NCI-H524 treated with DMSO at 0.1 percent for 48 hours (cell line): ENCODE data around the gene LPAR5.
A peak's percentile ranks its signal among the peaks of the same experiment; 100 is the strongest.

Experiments used
- DNase-seq: peaks from one replicate; lab custom pipeline; 2025; lab: John Stamatoyannopoulos, UW

The LPAR5 gene

DNA sequence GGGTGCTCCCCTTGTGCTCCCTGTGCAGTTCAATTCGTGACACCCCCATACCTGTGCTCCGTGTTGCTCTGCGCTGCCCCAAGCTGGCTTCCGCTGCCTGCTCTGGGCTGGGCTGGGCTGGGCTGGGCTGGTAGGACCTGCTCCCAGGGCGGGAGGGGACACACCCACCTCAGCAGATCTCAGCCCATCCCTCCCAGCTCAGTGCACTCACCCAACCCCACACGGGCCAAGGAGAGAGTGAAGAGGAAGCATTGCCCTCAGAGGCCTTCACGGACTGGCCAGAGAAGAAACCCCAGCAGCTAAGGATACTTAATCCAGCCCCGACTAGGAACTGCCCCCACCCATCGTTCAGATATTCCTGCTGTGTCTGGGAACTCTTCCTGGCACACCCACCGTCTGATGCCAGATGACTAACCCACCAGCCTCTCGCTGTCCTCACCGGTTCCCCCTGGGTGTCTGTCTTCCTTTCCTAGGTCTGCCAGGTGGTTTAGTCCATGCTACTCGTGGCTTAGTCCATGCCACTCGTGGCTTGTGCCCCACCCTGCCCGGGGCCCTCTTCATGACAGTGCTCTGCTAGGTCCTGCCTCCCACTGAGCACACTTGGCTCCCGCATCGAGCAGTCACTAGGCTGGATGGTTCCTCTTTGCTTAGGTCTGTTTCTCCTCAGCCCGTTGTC is at the start of gene LPAR5:
TSS of gene LPAR5 (minus strand) at position 104 of the 676 bp plus-strand sequence. CDS start 14,711 bp downstream, outside the sequence.
- no peak for DNase-seq

DNA sequence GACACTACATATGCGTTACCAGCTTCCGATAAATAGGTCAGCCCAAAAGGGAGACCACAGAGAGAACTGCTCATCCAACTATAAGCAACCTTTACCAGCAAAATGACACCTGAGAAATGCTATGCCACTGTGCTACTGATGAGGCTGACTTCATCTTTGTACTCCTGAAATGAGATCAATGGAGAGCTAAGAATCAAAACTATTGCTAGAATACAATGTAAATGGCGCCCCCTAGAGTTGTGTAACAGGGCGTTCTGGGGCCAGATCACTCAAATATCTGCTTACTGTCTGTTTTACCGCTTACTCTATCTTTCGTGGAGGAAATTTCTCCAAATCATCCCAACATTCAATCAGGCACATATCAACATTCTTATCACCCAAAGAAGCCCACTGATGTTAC is 48.9 kb upstream of the LPAR5 start:
- no peak for DNase-seq

DNA sequence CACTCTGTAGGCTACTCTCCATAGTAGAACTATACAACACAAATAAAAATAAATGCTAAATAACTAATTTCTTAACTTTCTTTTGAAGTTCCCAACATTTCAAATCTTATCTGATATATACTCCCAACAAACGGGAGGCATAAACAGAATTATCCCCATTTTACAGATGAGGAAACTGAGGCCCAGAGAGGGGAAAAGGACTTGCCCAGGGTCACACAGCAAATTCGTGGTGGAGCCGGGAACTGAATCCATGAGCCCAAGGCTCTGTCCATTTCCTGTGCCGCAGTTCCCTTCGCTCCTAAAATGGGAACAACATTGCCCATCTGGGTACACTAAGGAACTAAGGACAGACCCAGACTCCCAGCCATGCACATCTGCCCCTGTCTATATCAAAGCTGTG is 41.2 kb upstream of the LPAR5 start:
- DNase-seq = no peak

DNA sequence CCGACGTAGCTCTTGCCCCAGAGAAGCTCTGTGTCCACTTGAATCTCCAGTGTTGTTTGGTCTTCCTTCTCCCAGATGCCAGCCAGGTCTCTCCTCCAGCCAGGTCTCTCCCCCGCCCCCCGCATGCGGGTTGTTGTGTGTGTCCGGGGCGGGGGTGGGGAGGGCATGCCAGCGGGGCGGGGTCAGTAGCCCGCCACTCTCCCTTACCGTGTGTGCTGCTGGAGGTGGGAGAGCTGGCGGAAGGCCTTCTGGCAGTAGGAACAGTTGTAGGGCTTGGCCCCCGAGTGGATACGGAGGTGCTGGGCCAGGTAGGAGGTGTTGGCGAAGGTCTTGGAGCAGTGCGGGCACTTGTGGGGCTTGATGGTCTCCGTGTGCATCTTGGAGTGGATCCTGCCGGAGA is 36.4 kb upstream of the LPAR5 start:
- no peak for DNase-seq

DNA sequence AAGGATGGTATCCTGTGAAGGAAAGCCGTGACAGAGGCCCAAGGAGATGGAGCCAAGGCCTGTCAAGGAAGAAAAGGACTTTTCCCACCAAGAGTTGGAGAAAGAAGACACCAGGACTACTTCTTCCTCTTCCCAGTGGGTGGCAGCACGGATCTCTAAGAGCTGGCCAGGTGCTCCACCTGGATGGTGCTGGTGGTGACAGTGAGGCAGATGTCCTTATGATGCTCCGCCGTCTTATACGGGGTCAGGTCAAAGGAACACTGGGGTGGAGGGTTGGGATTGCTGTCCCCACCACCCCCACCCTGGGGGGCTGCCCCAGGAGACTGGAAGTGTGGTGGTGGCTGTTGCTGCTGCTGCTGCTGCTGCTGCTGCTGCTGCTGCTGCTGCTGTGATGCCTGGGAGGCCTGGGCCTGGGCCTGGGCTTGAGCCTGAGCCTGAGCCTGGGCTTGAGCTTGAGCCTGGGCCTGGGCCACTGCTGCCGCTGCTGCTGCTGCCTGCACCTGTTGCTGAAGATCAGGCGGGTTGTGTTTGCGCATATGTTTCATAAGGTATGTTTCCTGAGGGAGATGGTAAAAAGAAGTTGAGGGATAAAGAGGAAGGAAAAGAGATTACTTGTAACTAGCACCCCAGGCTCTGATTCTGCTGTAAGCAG is 31.9 kb upstream of the LPAR5 start:
- no peak for DNase-seq

DNA sequence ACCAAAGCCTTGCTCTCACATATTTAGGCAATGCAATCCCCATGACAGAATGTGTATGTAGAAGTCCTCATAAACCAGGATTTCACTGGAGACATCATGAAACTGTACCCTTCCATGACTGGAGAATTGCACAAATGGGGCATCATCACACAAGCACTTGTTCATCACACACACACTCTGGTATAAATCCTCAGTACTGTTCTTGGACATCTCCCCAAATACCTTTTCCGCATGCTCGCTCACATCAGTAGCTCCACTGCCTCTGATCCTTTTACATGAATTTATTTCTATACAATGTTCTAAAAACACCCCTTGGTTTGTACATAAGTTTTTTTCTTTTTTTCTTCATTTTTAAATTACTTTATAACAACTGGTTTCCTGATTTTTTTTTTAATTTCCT is 30.5 kb upstream of the LPAR5 start:
- DNase-seq = no peak

DNA sequence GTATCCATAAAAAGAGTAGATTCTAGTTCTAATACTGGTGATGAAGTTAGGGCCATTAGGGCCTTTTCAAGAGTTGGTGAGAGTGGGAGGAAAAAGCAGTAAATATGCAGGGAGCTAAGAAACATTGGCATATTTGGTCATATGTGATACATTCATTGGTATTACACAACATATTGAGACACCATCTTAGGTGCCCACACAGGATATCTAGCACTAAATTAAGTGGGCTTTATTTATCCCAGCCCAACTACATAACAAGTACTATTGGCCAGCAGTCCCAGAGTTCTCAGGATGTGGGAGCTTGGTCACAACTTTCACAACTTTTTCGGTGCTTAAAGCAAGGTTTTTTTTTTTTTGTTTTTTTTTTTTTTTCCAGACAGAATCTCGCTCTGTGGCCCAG is 29.1 kb upstream of the LPAR5 start:
- DNase-seq = no peak

DNA sequence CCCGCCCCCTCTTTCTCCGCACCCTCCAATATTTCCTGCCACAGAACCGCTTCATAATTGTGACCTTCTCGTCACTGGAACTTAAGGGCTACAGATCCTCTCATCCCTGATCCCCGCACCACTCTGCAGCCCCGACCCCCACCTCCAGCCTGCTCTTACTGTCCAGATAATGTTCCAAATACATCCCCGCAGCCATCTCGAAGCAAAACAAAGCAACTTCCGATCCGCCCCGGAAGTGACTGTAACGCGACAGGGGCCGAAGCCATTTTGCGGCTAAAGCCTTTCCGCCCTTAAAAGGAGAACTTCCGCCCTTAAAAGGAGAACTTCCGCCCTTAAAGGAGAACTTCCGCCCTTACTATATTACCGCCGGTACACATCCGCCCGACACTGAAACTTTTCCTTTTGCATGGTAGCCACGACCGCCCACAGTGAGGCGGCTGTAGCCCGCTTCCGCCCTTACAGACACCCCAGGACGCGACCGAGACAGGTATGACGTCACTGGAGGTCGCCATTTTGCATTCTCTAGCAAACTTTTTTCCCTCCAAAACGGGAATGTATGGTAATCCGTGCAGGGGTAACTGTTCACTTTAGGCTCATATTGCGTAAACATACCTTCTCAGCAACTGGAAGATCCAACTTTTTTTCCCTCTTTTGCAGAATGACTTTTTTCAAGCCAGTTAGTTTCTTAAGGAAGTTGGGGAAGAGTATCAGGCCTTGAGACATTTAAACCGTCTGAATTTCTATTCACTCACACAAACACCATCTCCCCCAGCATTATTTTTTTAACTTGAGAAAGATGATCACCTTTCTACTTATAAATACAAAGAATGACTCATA is 27.4 kb upstream of the LPAR5 start, which contains the start of gene ING4:
TSS of gene ING4 (minus strand) at position 214 of the 837 bp plus-strand sequence. CDS start at position 196, 18 bp downstream.
- peak; percentile 94 for DNase-seq

DNA sequence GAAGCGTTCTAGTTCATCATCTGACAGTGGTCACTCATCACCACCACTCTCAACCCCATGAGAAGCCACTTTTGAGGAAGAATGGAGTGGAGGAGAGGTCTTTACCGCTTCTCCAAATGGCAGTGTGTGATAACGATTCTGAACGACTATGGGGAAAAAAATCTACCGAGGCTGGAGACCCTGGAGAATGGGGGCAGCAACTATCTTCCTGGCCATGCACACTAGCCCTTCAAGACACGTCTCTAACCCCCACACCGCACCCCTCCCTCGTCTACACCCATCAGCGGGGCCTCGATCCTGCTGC is 26.8 kb upstream of the LPAR5 start:
- no peak for DNase-seq

DNA sequence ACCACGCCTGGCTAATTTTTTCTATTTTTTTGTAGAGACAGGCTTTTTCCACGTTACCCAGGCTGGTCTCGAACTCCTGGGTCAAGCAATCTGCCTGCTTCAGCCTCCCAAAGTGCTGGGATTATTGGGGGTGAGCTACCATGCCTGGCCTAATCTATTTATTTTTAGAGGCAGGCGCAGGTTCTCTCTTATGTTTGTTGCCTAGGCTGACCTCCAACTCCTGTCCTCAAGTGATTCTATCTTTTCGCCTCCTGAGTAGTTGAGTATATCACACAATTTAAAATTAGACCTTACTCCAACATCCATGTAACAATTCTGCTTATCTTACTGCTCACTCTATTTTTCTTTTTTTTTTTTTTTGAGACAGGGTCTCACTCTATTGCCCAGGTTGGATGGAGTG is 18.2 kb upstream of the LPAR5 start:
- no peak for DNase-seq

DNA sequence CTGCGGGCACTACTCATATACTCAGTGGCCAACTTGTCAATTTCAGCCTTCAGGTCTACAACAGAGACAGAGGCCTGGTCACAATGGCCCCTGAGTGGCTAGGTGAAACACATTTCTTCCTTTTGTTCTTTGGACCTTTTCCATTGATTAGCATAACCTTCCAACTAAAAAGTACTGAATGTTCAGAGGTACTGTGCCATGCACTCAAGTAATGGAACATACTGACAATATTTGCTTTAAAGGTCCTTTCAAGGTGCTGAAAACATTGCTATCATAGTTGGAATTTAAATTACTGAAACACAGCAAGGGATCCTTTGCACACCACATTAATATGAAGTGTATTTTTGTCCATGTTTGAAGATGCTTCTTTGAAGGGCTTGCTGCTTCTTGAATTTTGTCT is 17.6 kb upstream of the LPAR5 start:
- DNase-seq = no peak

DNA sequence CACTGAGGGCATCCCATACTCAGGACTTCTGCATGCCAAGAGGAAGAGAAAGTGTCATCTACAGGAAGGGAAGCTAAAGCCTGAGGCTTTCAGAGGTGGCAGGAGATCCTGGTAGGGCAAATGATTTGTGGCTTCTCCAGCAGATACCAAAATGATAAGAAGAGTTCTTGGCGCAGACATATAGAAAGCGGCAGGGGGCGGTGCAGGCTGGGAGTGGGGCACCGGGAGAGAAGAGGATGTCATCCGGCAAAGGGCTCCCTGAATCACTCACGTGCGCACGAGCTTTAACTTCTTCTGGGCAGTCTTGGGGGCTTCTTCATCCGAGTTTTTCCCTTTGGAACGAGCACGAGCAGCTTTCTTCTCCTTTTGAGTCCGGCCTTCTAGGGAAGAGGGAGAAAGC is 16.6 kb upstream of the LPAR5 start:
- no peak for DNase-seq

DNA sequence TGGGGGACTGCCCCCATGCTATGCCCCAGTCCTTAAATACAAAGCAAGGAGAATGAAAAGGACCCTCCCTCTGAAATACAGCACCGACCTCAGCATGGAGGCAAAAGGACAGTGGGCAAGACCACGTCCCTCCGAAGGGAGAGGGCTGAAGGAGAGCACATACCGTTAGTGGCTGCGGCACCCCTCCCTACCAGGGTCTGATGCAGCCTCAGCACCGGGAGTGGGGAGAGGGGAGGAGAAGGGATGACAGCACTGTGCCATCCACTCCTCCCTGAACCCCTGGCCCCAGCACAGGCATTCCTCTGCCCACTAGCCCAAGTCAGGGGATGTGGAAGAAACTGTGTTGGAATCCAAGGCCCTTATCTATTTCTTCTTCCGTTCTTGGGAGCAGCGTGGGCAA is 15.1 kb upstream of the LPAR5 start:
- DNase-seq = no peak

DNA sequence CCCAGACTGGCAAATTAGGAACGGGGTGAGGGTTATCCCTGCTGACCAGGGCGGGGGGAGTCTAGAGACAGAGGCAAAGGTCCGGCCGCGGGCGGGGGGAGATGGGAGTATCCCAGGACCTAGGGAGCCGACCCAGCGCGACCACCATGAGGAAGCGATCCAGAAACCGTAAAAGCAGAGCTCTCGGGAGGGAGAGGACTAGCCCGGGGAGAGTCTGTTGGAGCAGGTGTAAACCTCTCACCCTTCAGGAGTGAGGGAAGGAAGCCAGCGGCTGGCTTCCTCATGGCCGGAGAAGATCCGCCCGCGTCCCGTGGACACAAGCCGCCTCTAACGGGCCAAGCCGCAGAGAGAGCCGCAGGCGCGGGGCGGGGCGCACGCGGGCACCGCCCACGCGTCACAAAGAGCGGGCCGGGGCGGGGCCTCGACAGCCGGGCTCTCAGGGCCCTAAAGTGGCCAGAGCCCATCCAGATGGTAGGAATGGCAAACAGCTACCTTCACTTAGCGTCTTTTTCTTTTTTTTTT is 11.4 kb upstream of the LPAR5 start, which contains the start of gene ACRBP:
TSS of gene ACRBP (minus strand) at position 350 of the 522 bp plus-strand sequence. CDS start at position 284, 66 bp downstream.
- DNase-seq = no peak

DNA sequence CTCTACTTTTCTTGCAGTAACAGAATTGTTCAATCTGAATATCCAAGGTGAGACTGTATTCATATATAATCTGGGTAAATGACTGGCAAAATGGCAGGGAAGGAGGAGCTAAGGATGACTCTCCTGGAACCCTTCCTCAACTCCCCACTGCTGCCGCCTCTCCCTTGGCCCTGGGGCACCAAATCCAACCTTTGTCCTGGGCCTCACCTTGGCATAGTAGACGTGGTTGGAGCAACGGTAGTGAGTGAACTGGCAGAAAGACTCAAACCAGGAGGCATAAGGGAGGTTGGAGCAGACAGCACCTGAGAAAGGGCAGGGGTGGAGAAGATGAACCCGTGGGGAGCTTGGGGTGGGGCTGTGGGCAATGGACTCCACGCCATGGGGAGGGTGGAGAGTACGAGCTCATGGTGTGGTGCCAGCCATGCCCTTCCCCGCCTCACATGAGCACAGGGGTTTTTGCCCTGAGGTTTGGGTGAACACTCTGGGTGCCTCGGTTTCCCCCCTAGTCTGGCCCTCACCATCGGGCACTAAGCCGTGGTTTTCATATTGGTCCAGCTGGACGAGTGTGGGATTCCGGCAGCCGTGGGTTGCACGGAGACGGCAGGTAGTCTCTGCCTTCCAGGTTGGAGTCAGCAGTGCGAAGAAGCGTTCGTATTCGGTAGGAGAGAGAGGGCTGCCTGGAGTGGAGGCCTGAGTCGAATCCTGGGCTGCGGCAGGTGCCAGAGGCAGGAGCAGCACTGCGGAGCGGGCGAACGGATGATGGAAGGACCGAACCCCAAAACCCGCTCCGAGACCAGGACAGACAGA is 10.7 kb upstream of the LPAR5 start:
- DNase-seq = no peak

DNA sequence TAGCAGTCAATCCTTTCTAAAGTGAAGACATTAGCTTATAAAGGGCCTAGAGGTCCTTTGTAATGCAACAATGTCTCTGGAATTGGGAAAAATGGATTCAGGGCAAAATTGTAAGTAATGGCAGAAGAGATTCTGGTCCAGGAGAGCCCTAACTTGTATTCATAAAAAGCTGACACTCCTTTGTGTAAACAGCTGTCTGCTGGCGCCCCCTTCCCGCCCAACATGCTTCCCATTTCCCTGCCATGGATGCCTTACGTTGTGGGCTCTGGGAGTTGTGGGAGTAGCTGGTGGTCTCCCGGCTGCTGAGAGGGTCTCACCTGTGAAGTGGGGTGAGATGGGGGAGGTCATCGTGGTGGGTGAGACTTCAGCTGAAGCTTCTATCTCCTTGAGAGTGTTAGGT is 9.1 kb upstream of the LPAR5 start:
- DNase-seq = no peak

DNA sequence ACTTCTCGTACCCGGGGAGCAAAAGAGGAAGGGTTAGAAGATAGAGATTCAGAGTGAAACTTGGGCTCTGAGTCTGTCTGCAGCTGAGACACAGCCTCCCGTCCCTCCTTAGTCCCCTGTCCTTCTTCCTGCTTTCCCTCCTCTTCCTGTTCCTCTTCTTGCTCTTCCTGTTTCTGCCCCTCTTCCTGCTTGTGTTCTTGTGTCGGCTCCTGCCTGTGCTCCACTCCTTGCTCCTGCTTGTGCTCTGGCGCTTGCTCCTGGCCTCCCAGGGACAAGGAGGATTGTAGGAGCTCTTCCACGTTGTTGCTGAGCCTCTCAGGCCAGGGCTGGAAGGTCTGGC is 8.5 kb upstream of the LPAR5 start:
- no peak for DNase-seq

DNA sequence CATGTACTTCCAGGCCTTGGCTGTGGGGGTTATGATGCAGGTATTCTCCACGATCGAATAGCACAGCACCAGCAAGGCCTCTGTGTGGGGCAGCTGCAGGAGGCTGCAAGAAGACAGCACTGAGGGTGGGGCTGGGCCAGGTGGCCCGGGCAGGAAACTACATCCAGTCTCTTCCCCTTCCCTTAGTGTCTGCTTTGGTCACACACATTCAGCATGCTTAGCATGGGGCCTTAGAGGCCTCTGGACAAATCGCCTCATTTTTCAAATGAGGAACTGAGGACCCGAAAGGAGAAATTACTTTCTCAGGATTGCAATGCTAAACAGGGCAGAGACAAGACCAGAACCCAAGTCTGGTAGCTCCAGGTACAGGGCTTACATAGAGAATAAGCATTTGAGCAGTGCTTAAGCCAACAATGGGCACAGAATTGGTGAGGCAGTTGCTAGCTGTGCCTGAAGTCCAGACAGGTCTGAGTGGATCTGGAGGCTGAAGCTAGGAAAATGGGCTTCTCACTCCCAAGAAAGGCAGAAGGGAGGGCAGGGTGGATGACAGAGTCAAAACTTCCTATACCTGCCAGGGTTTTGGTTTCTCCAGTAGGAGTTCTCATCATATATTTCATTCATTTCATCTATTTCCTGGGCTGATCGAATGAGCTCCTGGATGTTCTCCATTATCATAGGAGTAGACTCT is 8.0 kb upstream of the LPAR5 start:
- no peak for DNase-seq

DNA sequence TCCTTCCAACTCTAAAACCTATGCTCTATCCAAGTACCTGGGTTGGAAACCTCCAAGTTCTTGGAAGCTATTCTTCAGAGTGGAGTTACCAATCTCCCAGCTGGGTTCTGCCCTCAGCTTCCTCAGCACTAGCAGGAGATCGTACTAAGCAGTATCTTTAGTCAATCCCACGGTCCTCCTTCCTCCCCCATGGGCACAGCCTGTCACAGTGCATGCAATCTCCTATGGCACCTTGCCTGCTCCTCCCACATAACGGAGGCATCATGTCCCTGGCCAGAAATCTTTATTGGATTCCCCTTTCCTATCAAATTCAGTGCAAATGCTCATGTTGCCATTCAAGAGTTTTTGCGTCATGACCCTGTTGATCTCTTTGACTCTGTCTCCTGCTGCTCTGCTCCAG is 5.4 kb upstream of the LPAR5 start:
- no peak for DNase-seq

DNA sequence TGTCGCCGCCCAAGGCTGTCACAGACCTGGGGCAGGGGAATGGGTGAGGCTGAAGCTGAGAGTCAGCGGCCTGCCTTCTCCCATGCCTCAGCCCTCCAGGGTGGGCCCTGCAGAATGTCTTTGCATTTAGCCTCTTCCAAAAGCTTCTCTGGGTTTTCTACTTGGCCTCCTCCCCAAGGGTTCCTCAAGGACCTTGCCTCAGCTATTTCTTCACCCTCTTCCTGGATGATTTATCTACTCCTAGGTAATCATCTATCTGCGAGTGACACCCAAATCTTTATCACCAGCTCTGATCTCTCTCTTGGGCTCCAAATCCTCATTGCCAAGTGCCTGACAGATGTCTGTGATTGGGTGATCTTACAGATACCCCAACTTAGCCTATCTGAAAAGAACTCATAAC is 4.7 kb upstream of the LPAR5 start:
- DNase-seq = no peak

DNA sequence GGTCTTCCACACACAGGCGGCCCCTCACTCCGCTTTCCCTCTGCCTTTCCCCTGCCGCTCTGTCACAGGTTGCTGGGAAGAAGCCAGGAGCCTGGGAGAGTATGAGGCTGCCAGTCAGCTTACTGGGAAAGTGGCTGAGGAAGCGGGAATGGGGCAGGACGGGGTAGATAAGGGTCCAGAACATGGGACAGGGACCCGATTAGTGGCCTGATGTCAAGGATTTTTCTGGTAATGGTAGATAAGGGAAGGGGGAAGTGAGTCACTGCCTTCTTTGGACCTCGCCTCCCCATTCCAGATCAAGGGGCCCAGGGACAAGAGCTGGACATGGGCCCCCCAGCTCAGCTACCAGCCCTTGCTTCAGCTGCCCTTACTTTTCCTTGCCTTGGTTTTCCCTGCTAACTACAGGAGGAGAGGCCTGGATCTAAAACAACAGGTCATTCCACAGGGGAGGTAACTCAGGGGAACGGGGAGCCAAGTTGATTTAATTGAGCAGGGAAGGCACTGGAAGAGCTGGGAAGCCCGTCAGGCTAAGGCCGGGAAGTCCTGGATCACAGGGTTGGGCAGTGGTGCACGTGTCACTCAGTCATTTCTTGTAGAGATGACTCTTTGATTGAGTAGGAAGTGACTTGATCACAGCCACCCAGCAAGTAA is 3.5 kb upstream of the LPAR5 start:
- DNase-seq = no peak
